HG03558 (cell line): Measurements from ENCODE around the gene SLC38A8.

ENCODE experiments used
- ATAC-seq: cut with Tn5 transposase; IDR thresholded peaks from one replicate; pipeline ENCODE4 v1.9.1; 2021; ENCODE audit warnings: moderate number of reproducible peaks; ENCODE audit not compliant: unreplicated experiment; ENCODE audit errors: extremely low read depth

SLC38A8 gene

DNA sequence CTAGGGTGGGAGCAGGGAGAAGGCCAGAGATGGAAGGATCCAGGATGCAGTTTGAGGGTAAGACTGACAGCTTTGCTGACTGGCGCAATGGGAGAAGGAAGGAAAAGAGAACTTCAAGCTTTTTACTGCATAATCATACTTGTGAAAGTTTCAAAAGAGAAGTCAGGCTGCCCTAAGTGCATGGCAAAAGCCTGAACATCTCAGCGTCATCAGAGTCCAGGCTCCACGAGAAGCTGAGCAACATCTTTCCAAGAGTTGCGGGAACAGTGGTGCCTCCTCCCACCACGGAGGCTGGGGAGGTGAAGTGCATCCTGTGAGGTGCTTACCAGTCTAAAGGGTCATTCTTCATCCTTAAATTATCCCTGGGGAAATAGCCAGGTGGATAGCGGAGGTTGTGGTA lies 26.9 kb upstream of the SLC38A8 start:
- no peak for ATAC-seq

DNA sequence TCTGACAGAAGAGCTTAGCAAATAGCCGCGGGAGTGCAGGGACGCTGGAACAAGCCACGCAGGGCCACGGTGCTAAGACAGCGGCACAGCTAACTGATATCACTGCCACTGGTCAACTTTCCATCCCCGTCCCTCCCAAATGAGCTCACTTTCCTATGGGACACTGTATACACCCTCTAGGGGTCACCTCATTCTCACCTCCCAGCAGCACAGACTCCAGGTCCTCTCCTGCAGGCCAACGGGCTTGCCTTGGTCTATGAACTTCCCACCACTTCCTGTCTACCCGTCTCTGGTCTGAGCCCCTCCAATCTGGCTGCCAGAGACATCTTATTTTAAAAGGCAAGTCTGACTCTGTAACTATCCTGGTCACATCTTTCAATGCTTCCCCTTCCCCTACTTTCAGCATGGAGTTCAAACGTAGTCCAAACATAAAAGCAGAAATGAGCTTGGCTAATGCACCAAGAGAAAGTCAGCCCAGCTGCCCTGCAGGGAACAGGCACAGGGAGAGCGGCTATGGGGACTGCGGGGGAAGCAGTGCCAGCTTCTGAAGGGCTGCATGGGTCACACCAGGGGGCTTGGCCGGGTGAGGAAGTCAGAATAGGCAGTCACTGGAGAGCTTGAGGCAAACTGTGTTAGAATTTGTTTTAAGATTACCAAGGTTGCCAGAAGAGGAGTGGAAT lies 26.3 kb upstream of the SLC38A8 start:
- no peak for ATAC-seq

DNA sequence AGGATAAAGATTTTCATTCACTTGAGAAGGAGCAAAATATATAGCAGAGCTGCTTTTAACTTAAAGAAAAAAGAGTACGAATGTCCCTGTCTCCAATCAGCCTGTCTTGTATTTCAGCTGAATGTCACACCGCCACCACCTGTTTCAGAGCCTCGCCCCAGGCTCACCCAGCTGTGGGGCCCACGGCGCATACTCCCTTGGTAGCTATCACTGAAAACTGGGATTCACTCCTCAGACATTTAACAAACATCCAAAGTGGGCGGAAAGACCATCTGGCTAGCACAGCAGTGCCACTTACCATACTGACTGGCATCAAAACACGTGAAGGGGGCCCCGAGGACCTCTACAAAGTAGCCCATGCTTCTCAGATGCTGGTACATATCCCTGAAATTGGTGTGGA lies 25.4 kb upstream of the SLC38A8 start:
- no peak for ATAC-seq

DNA sequence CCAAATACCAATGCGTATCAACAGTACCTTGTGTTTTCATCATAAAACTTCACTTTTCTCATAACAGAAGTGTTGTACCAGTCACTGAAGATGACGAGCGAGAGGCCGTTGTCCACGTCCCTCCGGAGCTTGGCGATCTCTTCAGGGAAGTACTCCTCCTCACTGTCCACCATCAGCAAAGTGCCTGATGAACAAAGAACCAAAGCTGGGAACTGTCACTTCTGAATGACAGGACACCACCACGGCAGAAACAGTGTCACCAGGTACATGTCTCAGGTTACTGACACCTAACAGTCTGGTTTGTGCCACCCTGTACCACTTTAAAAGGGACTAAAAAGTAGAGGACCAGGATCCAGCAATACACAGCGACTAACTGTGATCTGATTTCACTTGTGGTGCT lies 25.0 kb upstream of the SLC38A8 start:
- ATAC-seq = no peak

DNA sequence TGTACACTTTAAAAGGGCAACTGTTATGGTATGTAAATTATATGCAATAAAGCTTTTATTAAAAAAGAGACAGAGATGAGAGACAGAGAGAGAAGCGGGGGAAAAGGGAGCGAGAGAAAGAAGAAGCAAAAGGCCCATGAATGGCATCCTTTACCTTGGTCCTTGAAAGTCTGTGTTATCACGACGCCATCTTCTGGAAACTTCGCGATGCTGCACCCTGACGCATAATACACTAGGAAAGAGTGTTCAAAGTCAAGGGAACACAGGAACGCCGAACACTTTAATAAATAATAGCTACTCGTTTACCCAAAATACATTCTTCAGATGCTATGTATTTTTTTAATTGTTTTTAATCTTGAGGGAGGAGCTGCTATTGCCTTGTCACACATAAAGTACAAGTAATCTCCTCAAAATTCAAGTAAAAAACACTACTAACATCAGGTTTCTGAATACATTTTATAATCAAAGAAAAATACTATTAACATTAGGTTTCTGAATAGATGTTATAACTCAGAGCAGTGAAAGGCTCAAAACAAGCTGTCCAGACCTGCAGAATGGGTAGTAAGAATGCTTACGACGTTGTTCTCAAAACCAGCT lies 23.0 kb upstream of the SLC38A8 start:
- no peak for ATAC-seq

DNA sequence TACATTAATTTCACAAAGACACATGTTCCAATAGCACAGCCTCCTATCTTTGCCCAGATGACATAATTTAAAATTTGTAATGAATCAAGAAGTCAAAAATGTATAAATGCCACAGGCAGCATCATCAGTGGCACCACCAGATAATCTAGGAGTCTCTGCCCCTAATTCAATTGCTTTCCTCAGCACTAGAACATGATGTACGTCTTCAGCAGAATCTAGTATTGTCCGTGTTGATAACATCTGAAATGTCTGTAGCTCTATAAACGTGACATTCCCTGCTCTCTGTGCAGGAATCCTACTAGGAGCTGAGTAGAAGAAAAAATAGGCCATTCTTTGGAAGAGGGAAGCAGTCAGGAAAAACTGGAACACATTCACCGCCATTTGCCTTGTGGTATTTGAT lies 21.4 kb upstream of the SLC38A8 start:
- ATAC-seq = no peak

DNA sequence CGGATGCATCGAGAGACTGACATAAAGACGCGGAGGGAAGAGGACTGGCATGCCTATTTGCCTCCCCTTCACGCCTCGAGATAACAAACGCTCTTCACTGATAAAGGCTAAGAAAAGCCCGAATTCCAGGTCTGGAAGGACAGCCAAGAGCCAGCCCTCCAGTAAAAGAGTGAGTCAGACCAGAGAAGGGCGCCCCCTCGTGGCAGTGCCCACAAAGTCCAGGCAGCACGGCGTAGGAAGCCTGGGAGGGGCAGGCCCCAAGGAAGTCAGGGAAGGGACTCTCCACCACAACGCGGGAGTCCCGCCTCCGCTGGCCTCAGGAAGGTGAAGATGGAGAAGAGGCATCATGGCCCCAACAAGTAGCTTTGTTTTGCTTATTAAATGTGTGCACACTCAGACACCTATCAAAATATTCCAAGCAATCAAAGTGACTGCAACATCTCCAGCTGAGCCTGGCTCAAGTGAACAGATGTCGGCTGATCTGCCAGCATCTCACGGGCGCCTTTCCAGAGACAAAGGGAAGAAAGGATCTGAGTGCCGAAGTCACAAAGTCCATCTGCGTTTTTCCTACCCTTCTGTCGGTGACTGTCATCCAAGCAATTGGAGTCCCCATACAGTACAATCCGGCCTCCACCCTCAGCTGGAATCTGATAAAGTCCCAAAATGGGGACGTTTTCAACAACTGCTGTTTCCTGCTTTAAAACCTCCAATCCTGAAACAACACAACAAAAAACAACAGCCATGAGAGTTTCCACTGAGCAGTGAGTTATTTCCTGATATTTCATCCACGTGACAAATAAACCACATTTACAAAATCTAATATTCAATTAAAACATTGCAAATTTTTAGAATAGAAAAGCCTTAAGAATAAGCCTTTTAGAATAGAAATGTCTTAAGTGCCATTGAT lies 20.4 kb upstream of the SLC38A8 start:
- ATAC-seq = no peak

DNA sequence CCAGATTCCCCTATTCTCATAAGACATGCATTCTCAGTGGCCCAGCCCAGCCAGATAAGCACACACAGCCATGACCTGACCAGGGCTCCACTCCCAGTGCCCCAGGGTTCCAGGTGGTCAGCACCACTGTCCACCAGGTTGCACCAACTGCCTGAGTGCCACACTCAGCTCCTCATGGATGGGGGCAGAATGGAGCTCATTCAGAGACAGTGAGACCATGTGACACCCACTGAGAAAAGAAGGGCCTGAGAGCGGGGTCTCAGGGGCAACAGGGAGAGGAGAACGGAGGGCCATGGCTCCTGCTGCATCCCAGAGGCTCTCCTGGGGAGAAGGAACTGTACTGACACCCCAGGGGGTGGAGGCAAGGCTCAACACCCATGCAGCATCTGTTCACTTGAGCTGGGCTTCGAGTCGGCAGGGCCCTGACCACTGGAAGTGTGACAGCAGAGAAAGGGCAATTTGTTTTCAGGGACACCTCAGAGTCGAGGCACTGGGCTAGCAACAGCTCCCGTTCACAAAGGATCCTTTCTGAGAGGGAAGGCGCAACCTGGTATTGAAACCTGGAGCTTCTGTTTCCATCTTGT lies 18.7 kb upstream of the SLC38A8 start:
- ATAC-seq = no peak

DNA sequence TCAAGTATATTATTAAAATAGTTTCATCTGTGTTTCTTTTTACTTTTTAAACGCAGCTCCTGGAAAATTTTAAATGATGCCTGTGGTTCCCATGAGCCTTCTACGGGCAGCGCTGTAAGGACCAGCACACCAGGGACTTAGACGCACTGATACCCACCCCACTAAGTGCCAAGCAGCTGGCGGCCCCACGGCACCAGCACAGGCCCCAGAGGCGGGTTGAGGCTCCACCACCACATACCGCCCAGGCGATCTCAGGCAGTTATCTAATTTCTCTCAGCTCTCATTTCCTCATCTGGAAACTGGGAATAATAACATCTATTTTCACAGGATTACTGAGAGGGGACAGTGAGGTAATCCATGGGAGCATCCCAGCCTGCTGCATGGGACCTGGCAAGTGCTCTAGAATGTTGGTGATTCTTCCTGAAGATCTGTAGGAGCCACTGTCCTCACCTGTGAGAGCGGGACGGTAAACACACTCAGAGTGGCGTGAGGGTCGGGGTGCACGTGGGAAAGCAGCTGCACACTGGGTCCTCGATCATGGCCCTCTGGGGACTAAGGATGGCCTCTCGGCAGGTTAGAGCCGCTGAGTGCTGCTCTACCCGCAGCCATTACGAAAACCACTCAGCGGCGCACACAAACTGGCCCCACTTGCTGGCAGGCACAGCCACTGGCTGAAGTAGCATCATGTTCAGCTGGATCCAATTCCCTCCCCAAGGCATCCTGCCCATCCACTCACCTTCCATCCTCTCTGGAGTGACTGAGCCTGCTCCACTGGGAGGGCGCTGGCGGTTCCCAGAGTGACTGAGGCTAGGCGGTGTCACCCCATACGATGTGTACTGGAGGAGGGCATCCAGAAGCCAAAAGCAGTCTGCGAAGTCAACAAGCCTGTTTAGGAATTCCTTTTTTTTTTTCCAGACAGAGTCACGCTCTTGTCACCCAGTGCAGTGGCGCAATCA lies 17.6 kb upstream of the SLC38A8 start:
- ATAC-seq = no peak

DNA sequence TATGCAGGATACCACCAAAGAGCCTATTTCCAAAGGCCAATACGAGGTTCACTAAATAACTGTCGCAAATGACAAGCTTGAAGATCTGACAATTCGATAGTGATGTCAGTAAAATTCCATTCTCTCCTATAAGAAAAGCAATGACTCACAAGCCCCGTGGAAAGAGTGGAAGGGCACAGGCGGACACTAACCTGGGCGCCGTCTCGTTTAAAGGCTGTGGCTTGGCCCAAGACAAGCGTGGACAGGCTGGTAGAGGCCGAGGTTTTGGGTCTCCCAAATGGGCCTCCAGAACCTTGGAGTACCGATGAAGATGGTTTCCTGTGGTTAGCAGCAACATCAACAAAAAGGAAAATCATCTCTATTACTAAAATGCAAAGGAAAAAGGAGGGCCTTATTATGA lies 16.5 kb upstream of the SLC38A8 start:
- ATAC-seq = no peak

DNA sequence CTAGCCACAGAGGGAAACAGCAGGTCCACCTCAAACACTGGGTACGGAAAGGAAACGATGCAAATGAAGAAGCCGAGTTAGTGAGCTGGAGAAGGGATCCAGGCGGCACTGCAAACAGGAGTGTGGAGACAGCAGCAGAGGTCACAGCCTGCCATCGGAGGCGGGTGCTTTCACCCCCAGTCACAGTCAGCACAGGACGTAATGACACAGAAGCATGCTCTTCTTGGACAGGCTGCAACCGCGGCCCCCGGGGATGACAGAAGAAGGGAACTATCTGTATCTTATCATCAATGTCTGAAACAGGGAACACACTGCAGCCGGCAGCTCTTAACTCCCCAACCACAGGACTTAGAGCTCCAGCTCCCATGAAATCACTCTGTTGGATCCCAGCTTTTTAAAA lies 16.1 kb upstream of the SLC38A8 start:
- no peak for ATAC-seq

DNA sequence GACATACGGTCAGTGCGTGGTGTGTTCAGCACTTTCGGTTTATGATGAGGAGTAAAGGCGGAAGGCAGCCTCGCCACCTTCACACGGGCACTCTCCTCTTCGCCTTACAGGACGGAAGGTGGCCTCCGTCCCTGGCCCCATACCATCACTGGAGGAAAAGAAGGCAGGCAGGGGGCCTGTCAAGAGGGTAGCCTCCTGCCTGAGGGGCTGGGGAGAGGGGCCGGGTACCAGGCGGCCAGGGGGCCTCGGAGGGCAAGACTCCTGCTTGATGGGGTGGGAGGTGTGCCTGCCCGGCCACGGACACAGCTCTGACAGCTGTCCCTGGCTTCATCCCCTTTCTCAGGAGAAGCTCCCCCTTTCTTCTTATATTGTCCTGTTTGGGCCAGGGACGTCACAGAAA lies 15.6 kb upstream of the SLC38A8 start:
- ATAC-seq = no peak

DNA sequence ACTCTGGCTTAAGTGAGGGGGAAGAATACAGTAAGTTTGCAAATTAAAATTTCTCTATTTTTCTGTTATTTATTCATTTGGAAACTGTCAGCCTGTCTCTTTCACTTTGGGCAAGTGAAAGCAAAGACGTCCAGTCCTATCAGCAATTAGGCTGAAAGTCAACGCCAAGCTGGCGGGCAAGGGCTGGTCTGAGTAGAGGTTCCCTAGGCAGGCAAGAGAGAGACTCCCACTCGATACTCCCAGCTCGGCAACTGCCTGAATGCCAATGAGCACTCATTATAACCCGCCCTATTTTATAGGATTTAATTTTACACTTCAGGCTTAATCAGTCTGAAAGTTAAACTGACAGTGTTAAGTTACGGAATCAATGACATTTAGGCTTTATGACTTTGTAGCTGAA lies 14.3 kb upstream of the SLC38A8 start:
- no peak for ATAC-seq

DNA sequence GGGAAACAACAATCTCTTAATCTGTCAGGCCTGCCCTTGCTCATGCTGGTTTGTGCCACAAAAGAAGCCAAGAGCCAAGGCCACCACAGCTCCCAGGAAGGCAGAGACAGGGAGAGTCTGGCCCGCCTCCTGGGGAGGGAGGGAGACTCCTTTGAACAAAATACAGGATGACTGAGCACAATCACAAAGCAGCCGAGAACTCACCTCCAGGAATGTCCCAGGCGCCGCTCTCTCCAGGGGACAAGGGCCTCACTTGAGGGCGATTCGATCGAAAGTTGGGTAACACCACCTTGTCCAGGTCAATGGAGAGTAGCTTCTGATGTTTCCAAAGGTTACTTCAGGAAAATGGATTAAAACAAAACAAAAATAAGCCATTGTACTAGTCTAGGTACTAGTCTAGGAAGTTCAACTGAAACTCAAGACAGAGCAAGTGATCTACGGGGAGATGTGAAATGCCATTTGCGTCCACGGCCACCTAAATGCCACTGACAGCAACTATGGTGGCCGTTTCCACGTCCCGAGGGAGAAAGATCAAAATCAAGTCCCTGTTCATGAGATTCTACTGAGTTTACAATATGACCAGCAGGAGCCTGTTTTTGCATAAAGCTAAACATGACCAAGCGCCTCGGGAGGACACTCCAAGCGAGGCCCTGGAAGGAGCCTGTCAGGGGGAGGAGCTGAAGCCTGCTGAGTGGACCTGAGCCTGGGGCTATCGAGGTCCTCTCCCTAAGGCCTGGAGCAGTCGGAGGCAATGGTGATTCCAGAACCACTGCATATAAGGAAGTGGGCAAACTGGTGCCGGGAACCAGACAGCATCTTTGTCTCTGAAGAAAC lies 13.4 kb upstream of the SLC38A8 start:
- ATAC-seq = no peak

DNA sequence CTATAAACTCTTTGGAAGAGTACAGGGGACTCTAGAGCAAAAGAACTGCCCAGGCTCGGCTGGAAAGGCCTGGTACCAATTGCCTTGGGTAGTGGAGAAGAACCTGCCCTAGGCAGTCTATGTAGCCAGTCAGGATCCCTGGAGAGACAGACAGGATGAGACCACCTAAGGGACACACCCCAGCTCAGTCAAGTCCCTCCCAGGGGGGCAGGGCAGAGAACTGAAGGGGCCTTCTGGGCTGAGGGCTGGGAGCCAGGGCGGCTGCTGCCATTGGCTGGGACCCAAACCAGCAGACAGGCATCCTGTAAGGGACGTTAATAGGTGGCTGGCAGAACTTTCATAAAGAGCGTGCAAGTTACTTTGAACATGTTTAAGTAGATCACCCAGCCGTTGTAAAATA lies 12.8 kb upstream of the SLC38A8 start:
- no peak for ATAC-seq

DNA sequence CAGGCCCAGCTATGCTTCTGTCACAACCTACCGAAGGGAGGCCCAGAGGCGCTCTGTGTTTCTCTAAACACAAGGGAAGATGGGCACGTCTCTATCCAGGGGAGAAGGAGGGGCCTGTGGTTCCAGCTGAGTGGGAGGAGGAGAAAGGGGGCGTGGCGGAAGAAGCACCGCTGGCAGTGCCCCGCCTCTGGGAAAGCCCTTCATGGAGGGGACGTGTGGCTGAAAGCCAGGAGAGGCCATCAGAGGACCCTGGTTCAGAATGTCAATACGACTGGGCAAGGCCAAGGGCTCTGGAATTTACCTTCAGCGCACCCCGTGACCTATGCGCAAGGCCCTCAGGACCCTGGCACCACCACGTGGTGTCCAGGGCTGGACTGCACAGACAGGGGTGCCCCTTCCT lies 12.3 kb upstream of the SLC38A8 start:
- no peak for ATAC-seq

DNA sequence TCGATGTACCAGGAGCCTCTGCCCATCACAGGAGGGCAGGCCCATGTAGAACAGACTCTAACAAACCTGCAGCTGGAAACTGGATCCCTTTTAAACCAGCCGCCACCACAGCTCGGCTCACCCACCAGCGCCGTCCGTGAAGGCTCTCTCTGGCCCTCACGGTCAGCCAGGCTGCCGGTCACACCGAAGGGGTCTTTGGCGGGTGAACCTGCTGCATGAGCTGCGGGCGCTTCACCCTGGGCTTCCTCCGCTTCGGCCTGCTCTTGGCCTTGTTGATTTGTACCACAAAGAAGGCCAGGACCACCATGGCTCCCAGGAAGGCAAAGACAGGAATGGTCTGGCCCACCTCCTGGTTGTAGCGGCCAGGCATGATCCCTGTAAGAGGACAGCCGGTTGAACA lies 11.7 kb upstream of the SLC38A8 start:
- ATAC-seq = no peak

DNA sequence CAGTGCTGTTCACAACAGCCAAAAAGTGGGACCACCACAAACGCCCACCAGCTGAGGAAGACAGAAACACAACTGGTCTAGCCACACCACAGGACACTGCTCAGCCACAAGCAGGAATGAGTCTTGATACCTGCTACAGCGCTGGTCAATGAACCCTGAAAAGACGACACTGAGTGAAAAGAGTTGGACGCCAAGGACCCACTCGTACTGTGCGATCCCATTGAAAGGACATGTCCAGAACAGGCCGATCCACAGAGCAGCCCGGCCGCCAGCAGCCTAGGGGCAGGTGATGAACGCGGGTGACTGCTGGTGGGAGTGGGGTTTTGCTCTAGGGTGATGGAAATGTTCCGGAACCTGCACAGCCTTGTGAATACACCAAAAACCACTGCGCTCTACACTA lies 10.6 kb upstream of the SLC38A8 start:
- ATAC-seq = no peak

DNA sequence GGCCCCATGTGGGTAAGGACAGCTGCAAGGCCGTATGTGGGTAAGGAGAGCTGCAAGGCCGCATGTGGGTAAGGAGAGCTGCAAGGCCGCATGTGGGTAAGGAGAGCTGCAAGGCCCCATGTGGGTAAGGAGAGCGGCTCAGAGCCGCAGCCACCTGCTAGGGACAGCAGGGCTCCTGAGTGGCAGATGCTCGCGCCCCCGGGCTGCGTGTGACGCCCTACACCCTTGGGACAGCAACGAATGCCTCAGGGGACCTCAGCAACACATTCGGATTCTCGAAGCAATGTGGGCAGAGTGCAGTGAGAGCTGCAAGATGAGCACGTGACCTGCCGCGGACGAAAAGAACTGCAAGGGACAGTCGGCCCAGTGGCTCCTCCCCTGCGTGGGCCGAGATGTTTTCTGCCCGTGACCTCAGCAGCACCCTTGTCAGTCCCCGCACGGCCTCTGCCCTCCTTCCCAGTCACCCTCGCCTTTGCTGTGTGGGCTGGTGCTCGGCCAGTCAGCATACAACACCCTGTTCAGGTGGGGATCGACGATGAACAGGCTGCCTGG lies 9.6 kb upstream of the SLC38A8 start:
- no peak for ATAC-seq
